ENCODE measurements around the gene PRG3.

DNA sequence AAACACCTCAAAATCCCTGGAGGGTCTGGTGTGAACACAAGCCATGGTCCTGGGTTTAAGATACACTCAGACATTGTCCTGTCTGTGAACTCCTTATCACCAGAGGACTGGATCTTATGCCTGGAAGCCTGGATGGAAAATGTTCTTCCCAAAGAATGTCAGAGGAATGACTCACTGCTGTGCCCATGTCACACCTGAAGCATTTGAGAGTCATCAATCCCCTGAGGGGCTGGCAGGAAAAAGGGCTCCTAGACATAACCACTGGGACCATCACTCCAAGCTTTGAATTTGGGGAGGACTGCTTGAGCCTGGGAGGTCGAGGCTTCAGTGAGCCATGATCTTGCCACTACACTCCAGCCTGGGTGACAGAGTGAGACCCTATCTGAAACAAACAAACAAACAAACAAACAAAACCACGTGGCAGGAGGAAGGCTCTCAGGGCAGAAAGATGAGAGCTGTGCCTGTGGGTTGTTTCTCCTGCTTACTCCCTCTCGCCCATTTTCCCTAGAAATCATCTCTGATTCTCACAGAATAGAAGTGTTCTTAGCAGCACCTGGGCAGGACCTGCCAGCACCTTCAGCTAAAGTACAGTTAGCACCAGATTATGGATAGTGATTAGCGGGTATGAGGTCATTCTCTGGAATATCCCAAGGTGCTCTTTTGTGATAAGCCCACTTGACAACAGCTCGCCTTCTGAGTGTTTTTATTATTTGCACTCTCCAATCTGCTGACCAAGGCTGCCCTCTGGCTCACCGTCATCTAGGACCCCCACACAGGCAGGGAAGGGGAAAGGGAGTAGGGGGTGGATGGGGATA lies 21.4 kb upstream of the PRG3 start:
- no peak for TF ChIP-seq NR2C2 (CRISPR knock-in tag; IDR thresholded peaks at IDR 0.05)
- TF ChIP-seq NR2C2 (tag; IDR thresholded peaks at IDR 0.05), result no peak
- no peak for TF ChIP-seq DLX4 (CRISPR knock-in tag; IDR thresholded peaks at IDR 0.05)
- peak; percentile 76 for TF ChIP-seq CREM (IDR thresholded peaks at IDR 0.05; ENCODE audit: low read depth)

Data from K562 (cell line).